Smooth muscle cell (in vitro differentiated cells): ENCODE results near the gene MYO9A. TPM values are rescaled to one million over a fixed set of nuclear protein-coding genes. Genes with fewer than 3 reads are reported as not detected.

ENCODE experiments used
- DNase-seq: peaks from one replicate; lab custom pipeline; 2025; ENCODE audit not compliant: unreplicated experiment; lab: John Stamatoyannopoulos, UW
- H2AFZ ChIP-seq: fragments of 200-600 bp; sonication (generic); 2 replicates; pipeline ENCODE4 v1.6.0; 2016; ENCODE audit warnings: antibody characterized with exemption, low read depth, mild to moderate bottlenecking
- H3F3A ChIP-seq: fragments of 200-600 bp; sonication (generic); 2 replicates; pipeline ENCODE4 v1.6.0; 2017; ENCODE audit warnings: antibody characterized with exemption, low read depth
- H3K27ac ChIP-seq: fragments of 200-600 bp; sonication (generic); 2 replicates; pipeline ENCODE4 v1.5.1; 2016; ENCODE audit warnings: low read depth, mild to moderate bottlenecking
- H3K27me3 ChIP-seq: fragments of 200-600 bp; sonication (generic); 2 replicates; pipeline ENCODE4 v1.6.1; 2016; ENCODE audit warnings: low read depth, mild to moderate bottlenecking
- H3K36me3 ChIP-seq: fragments of 200-600 bp; sonication (generic); 2 replicates; pipeline ENCODE4 v1.5.1; 2016; ENCODE audit warnings: low read depth
- H3K4me1 ChIP-seq: fragments of 200-600 bp; sonication (generic); 2 replicates; pipeline ENCODE4 v1.5.1; 2016; ENCODE audit warnings: low read depth
- H3K4me2 ChIP-seq: fragments of 200-600 bp; sonication (generic); 2 replicates; pipeline ENCODE4 v1.6.0; 2016; ENCODE audit warnings: mild to moderate bottlenecking
- H3K4me3 ChIP-seq: fragments of 200-600 bp; sonication (generic); 2 replicates; pipeline ENCODE4 v1.5.1; 2016; ENCODE audit warnings: mild to moderate bottlenecking
- H3K79me2 ChIP-seq: fragments of 200-600 bp; sonication (generic); 2 replicates; pipeline ENCODE4 v1.6.0; 2016; ENCODE audit warnings: low read depth, mild to moderate bottlenecking
- H3K9ac ChIP-seq: fragments of 200-600 bp; sonication (generic); 2 replicates; pipeline ENCODE4 v1.6.0; 2016; ENCODE audit warnings: low read depth
- H3K9me3 ChIP-seq: fragments of 200-600 bp; sonication (generic); replicated peaks from 2 replicates; pipeline ENCODE4 v1.5.1; 2016; ENCODE audit warnings: low read depth
- H4K20me1 ChIP-seq: fragments of 200-600 bp; sonication (generic); 2 replicates; pipeline ENCODE4 v1.6.0; 2016; ENCODE audit warnings: low read depth
- whole genome bisulfite sequencing: methylation state at CpG from one replicate; pipeline ENCODE4 v1.1.7; 2016; ENCODE audit warnings: low lambda C conversion rate; 5-methylcytosine and 5-hydroxymethylcytosine counted together
- polyA plus RNA-seq: library from polyadenylated mRNA; unstranded; fragments of >200 nt; fragmentation: Nextera tagmentation; extraction: Ambion mirVana; gene quantifications from 2 replicates; pipeline ENCODE4 v1.2.1, GENCODE V29; 2016
- total RNA-seq: library from RNA; depleted of rRNA; stranded (reverse); fragments of >200 nt; gene quantifications from 2 replicates; pipeline ENCODE4 v1.2.3, GENCODE V29; 2014
- TF ChIP-seq, protein P1 (sequence below): fragments of 200-600 bp; sonication (generic); IDR thresholded peaks from 2 replicates; pipeline ENCODE4 v1.5.1; 2017; ENCODE audit warnings: borderline replicate concordance, mild to moderate bottlenecking, antibody characterized with exemption; ENCODE audit not compliant: insufficient read depth, poor library complexity, severe bottlenecking

Gene MYO9A
- total and polyA plus RNA-seq, 2 experiments from 2014 or later = 10.7 to 36.9 TPM

DNA sequence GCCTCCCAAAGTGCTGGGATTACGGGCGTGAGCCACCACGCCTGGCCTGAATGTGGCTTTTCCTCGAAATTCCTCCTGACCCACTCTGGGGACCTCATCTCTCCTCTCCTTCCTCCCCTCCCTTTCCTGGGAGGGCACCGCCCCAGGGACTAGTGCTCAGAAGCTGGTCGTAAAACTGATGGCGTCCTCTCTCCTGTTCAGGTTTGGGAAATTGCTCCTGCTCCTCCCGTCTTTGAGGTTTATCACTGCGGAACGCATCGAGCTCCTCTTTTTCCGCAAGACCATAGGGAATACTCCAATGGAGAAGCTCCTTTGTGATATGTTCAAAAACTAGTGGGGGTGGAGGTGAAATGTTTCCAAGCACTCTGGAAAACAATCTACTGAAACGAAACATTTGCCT lies 300.6 kb downstream of the MYO9A start:
- H3K27ac ChIP-seq = no peak overlapping the region
- TF ChIP-seq, protein P1, sequence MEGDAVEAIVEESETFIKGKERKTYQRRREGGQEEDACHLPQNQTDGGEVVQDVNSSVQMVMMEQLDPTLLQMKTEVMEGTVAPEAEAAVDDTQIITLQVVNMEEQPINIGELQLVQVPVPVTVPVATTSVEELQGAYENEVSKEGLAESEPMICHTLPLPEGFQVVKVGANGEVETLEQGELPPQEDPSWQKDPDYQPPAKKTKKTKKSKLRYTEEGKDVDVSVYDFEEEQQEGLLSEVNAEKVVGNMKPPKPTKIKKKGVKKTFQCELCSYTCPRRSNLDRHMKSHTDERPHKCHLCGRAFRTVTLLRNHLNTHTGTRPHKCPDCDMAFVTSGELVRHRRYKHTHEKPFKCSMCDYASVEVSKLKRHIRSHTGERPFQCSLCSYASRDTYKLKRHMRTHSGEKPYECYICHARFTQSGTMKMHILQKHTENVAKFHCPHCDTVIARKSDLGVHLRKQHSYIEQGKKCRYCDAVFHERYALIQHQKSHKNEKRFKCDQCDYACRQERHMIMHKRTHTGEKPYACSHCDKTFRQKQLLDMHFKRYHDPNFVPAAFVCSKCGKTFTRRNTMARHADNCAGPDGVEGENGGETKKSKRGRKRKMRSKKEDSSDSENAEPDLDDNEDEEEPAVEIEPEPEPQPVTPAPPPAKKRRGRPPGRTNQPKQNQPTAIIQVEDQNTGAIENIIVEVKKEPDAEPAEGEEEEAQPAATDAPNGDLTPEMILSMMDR = no peak
- H3K9me3 ChIP-seq = peaks cover 9% of the 10 kb centered on the region
- no peaks in the 10 kb centered on the region for H3K79me2 ChIP-seq
- no peaks in the 10 kb centered on the region for H3K27me3 ChIP-seq
- no peak overlapping the region for H3K4me3 ChIP-seq
- H4K20me1 ChIP-seq = no peaks in the 10 kb centered on the region
- no peak for DNase-seq
- peaks cover 10% of the 10 kb centered on the region for H3K36me3 ChIP-seq
- no peak overlapping the region for H2AFZ ChIP-seq
- no peak overlapping the region for H3K9ac ChIP-seq
- WGBS = 99% methylated on average over 13 of the region's 13 CpGs
- H3K4me1 ChIP-seq = no peaks in the 10 kb centered on the region
- H3K4me2 ChIP-seq = no peak overlapping the region
- H3F3A ChIP-seq = no peaks in the 10 kb centered on the region

DNA sequence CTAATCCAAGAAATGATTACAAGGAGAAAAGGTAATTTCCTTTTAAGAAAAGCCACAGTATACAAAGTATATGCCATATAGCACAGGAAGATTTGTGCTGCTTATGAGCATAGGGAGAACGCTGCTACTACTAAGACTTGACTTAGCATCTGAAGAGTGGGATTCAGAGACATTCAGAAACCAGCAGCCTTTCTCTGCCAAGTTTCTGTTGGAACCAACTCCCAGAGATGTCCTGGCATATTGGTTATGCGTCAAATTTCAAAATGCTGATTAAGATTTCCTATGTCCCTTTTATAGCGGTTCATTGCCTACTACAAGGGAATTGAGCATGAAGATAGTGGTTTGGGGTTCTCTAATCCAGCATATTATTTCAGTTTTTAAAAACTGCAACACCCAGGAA lies 302.6 kb downstream of the MYO9A start:
- no peaks in the 10 kb centered on the region for H3K36me3 ChIP-seq
- H3K9me3 ChIP-seq = no peaks in the 10 kb centered on the region
- H3K27ac ChIP-seq = no peak overlapping the region
- H4K20me1 ChIP-seq = no peaks in the 10 kb centered on the region
- H3K4me2 ChIP-seq = no peak overlapping the region
- H3K9ac ChIP-seq = no peak overlapping the region
- H3K4me3 ChIP-seq = no peak overlapping the region
- H3K27me3 ChIP-seq = no peaks in the 10 kb centered on the region
- no peak for DNase-seq
- TF ChIP-seq, protein P1 = no peak
- H2AFZ ChIP-seq = no peak overlapping the region
- WGBS = 99% methylated on average over 3 of the region's 3 CpGs
- no peaks in the 10 kb centered on the region for H3F3A ChIP-seq
- no peaks in the 10 kb centered on the region for H3K4me1 ChIP-seq
- no peaks in the 10 kb centered on the region for H3K79me2 ChIP-seq

DNA sequence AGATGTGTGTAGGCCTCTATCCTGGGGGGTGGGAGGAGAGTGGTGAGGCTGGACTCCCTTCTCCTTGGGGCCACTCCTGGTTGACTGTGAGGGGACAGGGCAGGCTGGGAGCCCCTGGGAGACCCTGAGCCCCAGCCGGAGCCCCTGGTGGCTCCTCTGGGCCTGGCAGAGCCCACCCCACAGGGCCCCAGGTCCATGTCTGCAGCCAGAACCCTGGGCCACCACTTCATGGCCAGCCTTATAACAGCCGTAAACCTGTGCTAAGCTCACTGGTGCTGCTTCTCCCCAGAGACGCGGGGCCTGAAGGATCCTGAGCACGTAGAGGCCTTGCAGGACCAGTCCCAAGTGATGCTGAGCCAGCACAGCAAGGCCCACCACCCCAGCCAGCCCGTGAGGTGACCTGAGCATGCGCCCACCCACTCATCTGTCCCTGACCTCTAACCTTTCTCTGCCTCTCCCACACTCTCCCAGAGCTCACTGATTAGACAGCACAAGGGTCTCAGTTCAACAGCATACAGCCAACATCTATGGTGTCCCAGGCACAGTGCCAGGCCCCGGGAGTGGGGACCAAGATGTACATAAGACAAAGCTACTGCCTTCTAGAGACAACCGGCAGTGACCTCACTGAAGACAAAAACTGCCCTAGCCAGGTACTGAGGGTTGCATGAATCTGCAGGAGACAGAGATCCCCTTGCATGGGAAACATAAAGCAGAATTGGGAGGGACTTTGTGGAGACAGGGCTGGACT lies 304.1 kb downstream of the MYO9A start:
- DNase-seq = no peak
- Histone ChIP-seq H4K20me1 (no peaks in the 10 kb centered on the region), H3K9ac (no peak overlapping the region), H3K9me3 (no peaks in the 10 kb centered on the region), H3K27ac (no peak overlapping the region), H2AFZ (no peak overlapping the region), H3K4me3 (no peak overlapping the region), H3K4me1 (no peaks in the 10 kb centered on the region), H3K36me3 (no peaks in the 10 kb centered on the region), H3K4me2 (no peak overlapping the region), H3K79me2 (no peaks in the 10 kb centered on the region), H3F3A (no peaks in the 10 kb centered on the region), H3K27me3 (no peaks in the 10 kb centered on the region)
- TF ChIP-seq, protein P1 = no peak
- 94% methylated on average over 9 of the region's 9 CpGs for WGBS
